Activated naive CD4-positive, alpha-beta T cell treated with anti-CD3 and anti-CD28 coated beads, Interleukin-2, amount 50 U/mL, for 24 hours (primary cell): ENCODE data around the gene SNRNP35.
"Not testable (repeated sequence)": the region's sequence is repeated elsewhere in the genome, so short reads cannot be mapped to it uniquely, and the experiment has no call there.

Experiments used
- H3K27ac Mint-ChIP-seq: one replicate; pipeline ENCODE4 v1.8.0; 2021; ENCODE audit warnings: mild to moderate bottlenecking, mixed read lengths
- H3K27me3 Mint-ChIP-seq: one replicate; pipeline ENCODE4 v1.8.0; 2021; ENCODE audit warnings: mixed read lengths
- H3K36me3 Mint-ChIP-seq: one replicate; pipeline ENCODE4 v1.8.0; 2021; ENCODE audit warnings: mixed read lengths
- H3K4me1 Mint-ChIP-seq: one replicate; pipeline ENCODE4 v1.8.0; 2021; ENCODE audit warnings: mixed read lengths
- H3K4me3 Mint-ChIP-seq: one replicate; pipeline ENCODE4 v1.8.0; 2021; ENCODE audit warnings: mild to moderate bottlenecking, mixed read lengths
- H3K9me3 Mint-ChIP-seq: one replicate; pipeline ENCODE4 v1.8.0; 2021; ENCODE audit warnings: mixed read lengths

Gene SNRNP35

GRCh38 chr12:123444092-123445026, 13.6 kb upstream of the SNRNP35 start:
- Mint-ChIP-seq H3K27me3 (no peaks in the 10 kb centered on the region), H3K4me1 (peaks cover 24% of the 10 kb centered on the region), H3K36me3 (no peaks in the 10 kb centered on the region), H3K27ac (no peak overlapping the region), H3K9me3 (no peaks in the 10 kb centered on the region), H3K4me3 (no peak overlapping the region)

GRCh38 chr12:123445388-123446332, 12.3 kb upstream of the SNRNP35 start:
- no peaks in the 10 kb centered on the region for H3K27me3 Mint-ChIP-seq
- H3K27ac Mint-ChIP-seq: no peak overlapping the region
- H3K4me3 Mint-ChIP-seq: no peak overlapping the region
- no peaks in the 10 kb centered on the region for H3K9me3 Mint-ChIP-seq
- H3K36me3 Mint-ChIP-seq: no peaks in the 10 kb centered on the region
- peaks cover 29% of the 10 kb centered on the region for H3K4me1 Mint-ChIP-seq

- Mint-ChIP-seq H3K27me3 (no peaks in the 10 kb centered on the region), H3K27ac (no peak overlapping the region), H3K36me3 (no peaks in the 10 kb centered on the region), H3K4me3 (no peak overlapping the region), H3K9me3 (no peaks in the 10 kb centered on the region), H3K4me1 (peaks cover 29% of the 10 kb centered on the region)
Measured at GRCh38 chr12:123446333-123446713, 11.6 kb upstream of the SNRNP35 start.

- Mint-ChIP-seq H3K27ac (peak overlapping the region; percentile 76), H3K36me3 (no peaks in the 10 kb centered on the region), H3K9me3 (no peaks in the 10 kb centered on the region), H3K27me3 (no peaks in the 10 kb centered on the region), H3K4me3 (peak overlapping the region; percentile 33), H3K4me1 (peaks cover 29% of the 10 kb centered on the region)
Measured at GRCh38 chr12:123449249-123449733, 8.6 kb upstream of the SNRNP35 start.

GRCh38 chr12:123449856-123450255, 8.1 kb upstream of the SNRNP35 start:
- H3K9me3 Mint-ChIP-seq: no peaks in the 10 kb centered on the region
- H3K4me1 Mint-ChIP-seq: peaks cover 29% of the 10 kb centered on the region
- no peaks in the 10 kb centered on the region for H3K36me3 Mint-ChIP-seq
- H3K27me3 Mint-ChIP-seq: no peaks in the 10 kb centered on the region
- H3K4me3 Mint-ChIP-seq: no peak overlapping the region
- H3K27ac Mint-ChIP-seq: peak overlapping the region; percentile 76

GRCh38 chr12:123450636-123451035, 7.3 kb upstream of the SNRNP35 start:
- Mint-ChIP-seq H3K4me3 (no peak overlapping the region), H3K36me3 (no peaks in the 10 kb centered on the region), H3K27me3 (no peaks in the 10 kb centered on the region), H3K27ac (no peak overlapping the region), H3K9me3 (no peaks in the 10 kb centered on the region), H3K4me1 (peaks cover 27% of the 10 kb centered on the region)

- Mint-ChIP-seq H3K4me1 (peaks cover 18% of the 10 kb centered on the region), H3K27ac (peak overlapping the region; percentile 35)
- not testable (repeated sequence) for H3K4me3 Mint-ChIP-seq, H3K27me3 Mint-ChIP-seq, H3K9me3 Mint-ChIP-seq, H3K36me3 Mint-ChIP-seq
Measured at GRCh38 chr12:123452276-123452550, 5.7 kb upstream of the SNRNP35 start.

- Mint-ChIP-seq H3K27me3 (no peaks in the 10 kb centered on the region), H3K4me3 (no peak overlapping the region), H3K9me3 (no peaks in the 10 kb centered on the region), H3K27ac (peak overlapping the region; percentile 66), H3K4me1 (peaks cover 14% of the 10 kb centered on the region), H3K36me3 (no peaks in the 10 kb centered on the region)
Measured at GRCh38 chr12:123453165-123453564, 4.8 kb upstream of the SNRNP35 start.

GRCh38 chr12:123463174-123463573, 5.2 kb downstream of the SNRNP35 start:
- not testable (repeated sequence) for H3K4me3 Mint-ChIP-seq, H3K9me3 Mint-ChIP-seq, H3K27ac Mint-ChIP-seq, H3K27me3 Mint-ChIP-seq, H3K36me3 Mint-ChIP-seq
- peaks cover 50% of the 10 kb centered on the region for H3K4me1 Mint-ChIP-seq

GRCh38 chr12:123465084-123465483, 7.1 kb downstream of the SNRNP35 start:
- Mint-ChIP-seq H3K27ac (no peak overlapping the region), H3K4me1 (peaks cover 41% of the 10 kb centered on the region), H3K36me3 (peaks cover 8% of the 10 kb centered on the region), H3K4me3 (no peak overlapping the region), H3K9me3 (no peaks in the 10 kb centered on the region), H3K27me3 (no peaks in the 10 kb centered on the region)

GRCh38 chr12:123468786-123469185, 10.8 kb downstream of the SNRNP35 start:
- H3K27ac Mint-ChIP-seq: no peak overlapping the region
- no peaks in the 10 kb centered on the region for H3K9me3 Mint-ChIP-seq
- H3K27me3 Mint-ChIP-seq: no peaks in the 10 kb centered on the region
- H3K4me1 Mint-ChIP-seq: peaks cover 25% of the 10 kb centered on the region
- H3K4me3 Mint-ChIP-seq: no peak overlapping the region
- H3K36me3 Mint-ChIP-seq: peaks cover 8% of the 10 kb centered on the region

GRCh38 chr12:123469978-123470377, 12.0 kb downstream of the SNRNP35 start:
- Mint-ChIP-seq H3K27me3 (no peaks in the 10 kb centered on the region), H3K4me3 (no peak overlapping the region), H3K27ac (no peak overlapping the region)

GRCh38 chr12:123471374-123472068, 13.6 kb downstream of the SNRNP35 start:
- Mint-ChIP-seq H3K4me1 (peaks cover 29% of the 10 kb centered on the region), H3K9me3 (no peaks in the 10 kb centered on the region), H3K27me3 (no peaks in the 10 kb centered on the region), H3K4me3 (no peak overlapping the region), H3K27ac (no peak overlapping the region), H3K36me3 (peaks cover 2% of the 10 kb centered on the region)

More at GRCh38 chr12:123469978-123470377, 12.0 kb downstream of the SNRNP35 start:
- H3K4me1 Mint-ChIP-seq: peaks cover 31% of the 10 kb centered on the region
- H3K9me3 Mint-ChIP-seq: no peaks in the 10 kb centered on the region
- peaks cover 8% of the 10 kb centered on the region for H3K36me3 Mint-ChIP-seq

- H3K27me3 Mint-ChIP-seq: no peaks in the 10 kb centered on the region
- peaks cover 35% of the 10 kb centered on the region for H3K4me1 Mint-ChIP-seq
- no peak overlapping the region for H3K27ac Mint-ChIP-seq
- no peaks in the 10 kb centered on the region for H3K9me3 Mint-ChIP-seq
- peaks cover 2% of the 10 kb centered on the region for H3K36me3 Mint-ChIP-seq
- no peak overlapping the region for H3K4me3 Mint-ChIP-seq
Measured at GRCh38 chr12:123472438-123472849, 14.5 kb downstream of the SNRNP35 start.

- peak overlapping the region; percentile 85 for H3K4me3 Mint-ChIP-seq
- peak overlapping the region; percentile 97 for H3K27ac Mint-ChIP-seq
- peaks cover 38% of the 10 kb centered on the region for H3K4me1 Mint-ChIP-seq
- H3K36me3 Mint-ChIP-seq: no peaks in the 10 kb centered on the region
- H3K9me3 Mint-ChIP-seq: no peaks in the 10 kb centered on the region
- H3K27me3 Mint-ChIP-seq: no peaks in the 10 kb centered on the region
Measured at GRCh38 chr12:123474485-123475245, 16.7 kb downstream of the SNRNP35 start.
